Esophagus muscularis mucosa (tissue), 3 donors: ENCODE results near the gene CPEB4.

Experiments
- CTCF ChIP-seq, 3 experiments: fragments of 200-600 bp in 2 of 3; fragments of 450-650 bp in 1 of 3; sonication (generic) in 2 of 3; IDR thresholded peaks; one replicate each; pipeline ENCODE4 v1.5.1; 2017 to 2019; ENCODE audit warnings: antibody characterized with exemption in 3 of 3, mild to moderate bottlenecking in 2 of 3, moderate library complexity in 1 of 3
- POLR2AphosphoS5 ChIP-seq, 2 donors: sonication (generic); formaldehyde crosslinking; IDR thresholded peaks; one replicate each; pipeline ENCODE4 v1.6.1; 2017; ENCODE audit warnings: antibody characterized with exemption in 2 of 2

- TF ChIP-seq CTCF (IDR thresholded peaks at IDR 0.05), result no peak
- TF ChIP-seq POLR2AphosphoS5 (IDR thresholded peaks at IDR 0.05), result no peak
Measured at GRCh38 chr5:173864126-173865050, 23.8 kb upstream of the CPEB4 start.
